T follicular helper cell (primary cell): ENCODE data around the gene TEX9.

Experiments
- DNase-seq: peaks from one replicate; pipeline ENCODE4 v3.0.0-alpha.2; 2020; ENCODE audit warnings: low read depth

Gene TEX9

DNA sequence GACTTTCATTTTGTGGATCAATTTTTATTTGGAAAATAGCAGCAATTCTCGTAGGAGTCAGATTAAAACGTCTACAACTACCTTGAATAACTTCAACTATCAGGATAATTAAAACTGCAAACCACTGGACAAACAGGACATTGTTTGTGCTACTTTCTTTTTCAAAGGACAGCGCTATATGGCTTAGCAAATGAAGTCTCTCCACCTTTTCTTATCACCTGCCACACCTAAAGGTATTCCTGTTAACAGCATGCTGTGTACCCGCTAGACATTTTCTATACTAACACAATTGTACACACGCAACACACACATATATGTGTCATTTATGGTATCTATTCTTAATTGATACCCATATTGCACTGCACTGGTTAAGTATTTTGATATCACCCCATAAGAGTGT, 80.5 kb downstream of the TEX9 start:
- no peak for DNase-seq

DNA sequence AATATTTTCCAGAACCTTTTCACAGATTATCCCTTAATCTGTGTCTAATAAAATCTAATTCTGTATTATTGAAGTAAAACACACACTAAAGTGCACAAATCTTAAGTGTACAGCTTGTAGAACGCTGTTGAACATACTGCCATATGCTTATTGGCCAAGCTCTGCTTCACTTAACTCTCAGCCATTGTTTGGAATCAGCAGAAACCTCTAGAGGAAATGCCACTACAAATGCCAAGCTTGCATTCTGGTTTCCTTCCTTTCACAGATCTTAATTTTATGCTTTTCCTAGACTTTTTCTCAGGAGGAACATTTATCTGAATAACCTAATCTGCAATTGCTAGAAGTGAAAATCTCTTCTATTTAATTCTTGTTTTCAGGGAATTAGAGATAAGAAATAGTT, 89.6 kb downstream of the TEX9 start:
- DNase-seq = no peak

DNA sequence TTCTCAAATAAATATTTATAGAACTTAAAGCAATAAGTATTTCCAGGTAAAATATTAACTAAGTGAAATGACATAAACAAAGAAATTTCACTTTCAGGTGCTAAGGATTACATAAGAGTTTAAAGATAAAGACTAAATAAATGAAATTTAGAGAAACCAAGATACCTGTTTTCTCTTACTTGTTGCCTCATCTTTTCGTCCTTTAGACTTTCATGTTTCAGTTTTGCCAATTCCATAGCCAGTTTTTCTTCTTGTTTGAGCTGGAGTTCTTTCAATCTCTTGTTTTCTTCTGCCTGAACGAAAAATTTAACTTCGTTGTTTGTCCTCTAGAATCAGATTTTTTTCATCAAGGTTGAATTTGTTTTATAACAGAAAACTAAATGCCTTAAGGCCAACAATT, 91.0 kb downstream of the TEX9 start:
- no peak for DNase-seq

DNA sequence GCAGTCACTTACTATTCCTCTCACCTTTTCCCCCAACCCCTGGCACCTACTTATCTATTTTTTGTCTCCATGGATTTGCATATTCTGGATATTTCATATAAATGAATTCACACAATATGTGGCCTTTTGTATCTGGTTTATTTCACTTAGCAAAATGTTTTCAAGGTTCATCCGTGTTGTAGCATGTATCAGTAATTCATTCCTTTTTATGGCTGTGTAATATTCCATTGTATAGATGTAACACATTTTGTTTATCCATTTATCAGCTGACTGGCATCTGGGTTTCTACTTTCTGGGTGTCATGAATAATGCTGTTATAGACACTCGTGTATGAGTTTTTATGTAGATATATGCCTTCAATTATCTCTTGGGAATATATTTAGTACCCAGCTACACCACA, 93.9 kb downstream of the TEX9 start:
- DNase-seq = no peak

DNA sequence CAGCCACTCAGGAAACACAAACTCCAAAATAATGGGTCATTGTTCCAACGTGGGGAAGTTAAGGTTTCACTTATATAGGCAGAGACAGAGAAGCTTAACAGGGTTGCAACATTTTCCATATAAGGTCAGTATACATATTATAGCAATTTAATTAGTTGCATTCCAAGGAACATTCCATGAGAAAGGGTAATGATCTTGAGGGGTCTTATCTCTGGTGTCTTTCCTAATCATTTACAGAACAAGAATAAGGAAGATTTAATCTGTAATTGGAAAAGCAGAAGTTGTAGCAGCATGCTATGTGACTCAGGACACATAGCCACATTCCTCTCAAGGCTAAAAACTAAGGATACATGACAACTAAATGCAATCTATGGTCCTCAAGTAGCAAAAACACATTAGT, 94.8 kb downstream of the TEX9 start:
- DNase-seq = no peak

DNA sequence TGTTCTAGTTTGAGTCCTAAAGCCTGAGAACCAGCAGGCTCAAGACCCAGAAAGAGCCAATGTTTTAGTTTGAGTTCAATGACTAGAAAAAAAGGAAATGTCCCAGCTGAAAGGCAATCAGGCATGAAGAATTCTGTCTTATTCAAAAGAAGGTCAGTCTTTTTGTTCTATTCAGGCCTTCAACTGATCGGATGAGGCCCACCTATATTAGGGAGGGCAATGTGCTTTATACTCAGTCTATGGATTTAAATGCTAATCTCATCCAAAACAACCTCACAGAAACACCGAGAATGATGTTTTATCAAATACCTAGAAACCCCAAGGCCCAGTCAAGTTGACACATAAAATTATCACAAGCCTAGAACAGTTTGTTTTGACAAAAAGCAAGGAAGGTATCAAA, 95.7 kb downstream of the TEX9 start:
- DNase-seq = no peak

DNA sequence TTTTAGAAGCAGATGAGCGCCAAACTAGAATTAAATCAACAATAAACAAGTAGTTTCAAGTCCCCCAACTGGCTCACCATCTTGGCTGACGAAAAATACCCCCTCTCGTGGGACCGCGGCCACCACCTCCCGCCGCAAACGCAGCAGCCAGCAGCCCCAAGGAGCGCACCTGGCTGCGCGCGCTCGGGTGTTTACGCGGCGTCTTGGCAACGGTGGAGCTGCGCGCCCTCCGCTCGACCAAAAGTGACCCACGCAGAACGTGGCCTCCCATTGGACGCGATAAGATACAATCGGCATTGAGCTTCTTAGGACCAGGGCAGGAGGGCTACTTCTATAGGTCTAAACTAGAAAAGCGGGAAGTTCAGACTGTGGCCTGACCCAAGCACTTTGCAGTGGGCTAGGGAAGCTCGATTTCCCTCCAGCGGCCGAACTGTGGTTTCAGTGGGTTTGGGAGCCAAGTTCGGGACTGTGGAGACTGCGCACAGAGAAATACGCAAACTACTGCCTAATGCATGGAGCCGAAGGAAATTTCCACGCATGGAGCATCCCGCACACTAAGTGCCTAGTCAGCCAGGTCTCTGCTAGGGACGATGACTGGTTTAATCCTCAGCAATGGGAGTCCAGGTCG, 99.8 kb downstream of the TEX9 start, which contains the start of gene MNS1:
Gene MNS1 (minus strand): TSS at position 245 of the 628 bp plus-strand sequence. CDS start 165 bp downstream, at position 80.
- DNase-seq = peak; percentile 43

DNA sequence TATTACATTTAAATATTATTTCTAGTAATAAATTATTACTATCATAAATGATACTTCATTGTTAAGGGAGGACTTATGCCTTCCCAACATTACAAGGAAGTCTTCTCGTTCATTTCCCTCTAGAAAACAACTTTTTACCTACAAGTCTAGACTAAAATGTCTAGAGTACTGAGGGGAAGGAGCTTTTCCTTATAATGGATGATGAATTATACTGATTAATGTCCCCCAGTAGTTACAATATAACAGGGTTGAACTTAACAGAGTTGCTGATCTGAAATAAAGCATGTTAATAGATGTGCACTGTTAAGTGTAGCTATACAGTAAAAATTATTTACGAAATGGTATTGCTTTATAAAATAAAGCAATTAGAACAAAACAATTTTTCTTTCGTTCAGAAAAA, 102.4 kb downstream of the TEX9 start:
- no peak for DNase-seq

DNA sequence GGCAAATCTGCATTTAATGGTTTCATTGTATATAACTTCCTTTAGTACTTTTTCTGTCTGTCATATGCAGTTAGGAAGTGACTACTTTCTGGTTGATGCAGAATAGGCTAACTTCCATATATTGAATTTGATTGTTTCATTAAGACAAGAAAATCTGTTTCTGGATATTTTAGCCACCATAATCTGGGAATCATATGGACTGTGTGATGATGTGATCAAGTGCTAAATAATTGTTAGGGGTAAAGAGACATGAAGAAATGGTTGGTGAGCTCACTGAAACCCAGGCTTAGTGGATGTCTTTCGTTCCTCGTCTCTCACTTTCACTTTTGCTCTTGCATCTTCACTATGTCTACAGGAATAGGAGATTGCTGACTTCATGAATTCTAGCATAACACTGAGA, 103.2 kb downstream of the TEX9 start:
- DNase-seq = no peak

DNA sequence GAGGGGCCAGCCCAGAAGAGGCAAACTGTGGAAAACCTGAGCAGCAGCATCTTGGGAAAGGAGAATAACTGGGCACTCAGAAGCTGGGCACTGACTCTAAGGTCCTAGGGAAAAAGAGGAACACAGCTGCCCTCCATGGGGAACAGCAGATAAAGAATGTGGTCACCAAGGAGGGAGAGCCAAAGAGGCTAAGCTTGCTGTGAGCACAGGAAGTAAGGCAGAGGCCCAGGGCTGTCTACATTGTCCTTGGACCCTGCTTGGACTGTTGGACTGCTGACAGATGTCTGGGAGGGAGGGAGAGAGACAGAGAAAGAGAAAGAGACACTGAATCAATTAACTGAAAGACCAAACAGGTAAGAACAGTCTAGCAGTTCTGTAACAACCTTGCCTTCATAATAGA, 104.3 kb downstream of the TEX9 start:
- no peak for DNase-seq

DNA sequence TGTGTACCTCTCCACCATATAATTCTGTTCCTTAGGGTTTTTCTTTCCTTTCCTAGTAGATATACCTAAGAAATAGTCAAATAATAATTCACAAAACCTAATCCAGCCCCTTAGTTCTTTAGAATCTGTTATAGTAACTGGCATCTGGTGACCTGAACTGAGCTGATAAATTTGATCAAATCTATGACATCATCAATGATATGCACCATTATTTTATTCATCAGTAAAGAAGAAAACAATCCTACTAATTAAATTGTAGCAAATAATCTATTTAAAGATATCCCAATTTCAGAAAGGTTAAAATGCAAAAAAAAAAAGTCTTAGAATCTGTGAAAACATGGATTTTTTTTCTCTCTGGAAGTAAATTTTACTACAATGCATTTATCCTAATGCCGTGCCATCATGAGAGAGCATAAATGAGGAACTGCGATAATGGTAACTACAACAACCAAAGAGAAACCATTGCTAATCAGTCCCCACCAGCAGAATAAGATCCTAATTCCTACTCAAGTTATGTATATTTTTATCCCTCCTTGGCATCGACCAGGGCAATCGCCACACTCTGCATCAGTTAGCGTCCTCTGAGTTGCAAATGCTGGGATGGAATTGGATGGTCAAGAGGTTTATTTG, 106.3 kb downstream of the TEX9 start:
- no peak for DNase-seq

DNA sequence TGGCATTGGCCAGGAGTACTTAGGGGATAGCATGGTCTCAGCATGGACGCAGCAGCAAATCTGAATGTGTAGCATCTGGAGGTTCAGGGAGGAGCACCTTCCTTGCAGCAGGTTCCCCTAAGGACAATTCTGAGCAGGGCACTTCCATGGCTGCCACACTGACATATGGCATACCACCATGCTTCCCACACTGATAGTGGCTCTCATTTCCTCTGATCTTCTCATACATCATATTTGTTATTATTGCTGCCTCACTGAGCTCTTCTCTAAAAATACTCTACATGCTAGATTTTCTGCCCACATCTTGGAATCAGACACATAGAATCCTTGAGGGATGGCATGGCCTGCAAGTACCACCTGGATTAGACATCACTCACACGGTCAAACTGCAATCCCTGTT, 107.1 kb downstream of the TEX9 start:
- no peak for DNase-seq

DNA sequence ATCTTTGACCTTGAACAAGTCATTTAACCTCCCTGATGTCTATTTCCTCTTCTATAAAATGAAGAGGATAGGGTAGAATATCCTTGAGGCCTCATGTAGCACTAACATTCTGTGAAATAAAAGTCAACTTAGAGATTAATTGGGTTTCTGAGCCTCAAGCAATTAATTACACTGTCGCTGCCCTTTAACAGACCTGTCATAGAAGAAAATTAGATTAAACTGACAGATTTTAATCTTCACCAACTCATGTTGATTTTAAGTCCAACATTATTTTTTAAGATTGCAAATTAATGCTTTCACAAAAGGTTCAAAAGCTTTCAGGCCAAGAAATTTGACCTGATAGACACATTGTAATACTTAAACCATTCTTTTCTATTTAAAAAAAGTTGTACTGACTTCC, 107.8 kb downstream of the TEX9 start:
- no peak for DNase-seq

DNA sequence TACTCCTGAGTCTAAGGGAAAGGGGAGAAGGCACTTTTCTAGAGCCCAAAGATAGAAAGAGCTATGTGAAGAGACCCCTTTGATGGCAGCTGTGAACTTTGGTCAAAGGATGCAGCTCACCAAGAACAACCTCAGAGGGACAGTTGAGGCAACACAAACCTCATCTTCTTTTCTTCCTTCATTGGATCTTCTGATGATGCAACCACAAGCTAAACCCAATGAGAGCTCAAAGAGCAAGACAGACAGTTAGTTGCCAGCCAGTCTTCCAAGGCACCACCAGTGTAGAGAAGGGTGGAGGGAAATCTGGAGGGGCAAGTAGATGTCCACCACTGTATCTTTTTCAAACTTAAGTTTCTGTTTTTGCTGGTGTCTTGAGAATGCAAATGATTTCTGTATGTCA, 110.1 kb downstream of the TEX9 start:
- DNase-seq = no peak
